Astrocyte (in vitro differentiated cells and primary cell): ENCODE results near the gene CRB2. TPM values are rescaled to one million over a fixed set of nuclear protein-coding genes. Genes with fewer than 3 reads are reported as not detected.

Source experiments
- DNase-seq: peaks from one replicate; pipeline ENCODE4 v3.0.0-alpha.2; 2010; ENCODE audit warnings: low read depth
- FAIRE-seq: peaks from 2 replicates; lab custom pipeline; 2011; peaks lifted over from hg19 to GRCh38; lab: Jason Lieb, UNC
- H2AFZ ChIP-seq: 2 replicates; pipeline ENCODE4 v1.6.0; 2012; ENCODE audit warnings: low read depth, low read length, inconsistent platforms
- H3K27ac ChIP-seq: 2 replicates; pipeline ENCODE4 v1.5.1; 2011; ENCODE audit warnings: low read depth, low read length, inconsistent platforms
- H3K27me3 ChIP-seq: 2 replicates; pipeline ENCODE4 v1.6.0; 2011; ENCODE audit warnings: low read length, inconsistent platforms; ENCODE audit not compliant: insufficient read depth
- H3K36me3 ChIP-seq: 2 replicates; pipeline ENCODE4 v1.5.1; 2011; ENCODE audit warnings: low read length, inconsistent platforms; ENCODE audit not compliant: insufficient read depth
- H3K4me1 ChIP-seq: 2 replicates; pipeline ENCODE4 v1.5.1; 2011; ENCODE audit warnings: low read length, inconsistent platforms; ENCODE audit not compliant: insufficient read depth
- H3K4me2 ChIP-seq: 2 replicates; pipeline ENCODE4 v1.6.0; 2012; ENCODE audit warnings: low read length, inconsistent platforms
- H3K4me3 ChIP-seq: 2 replicates; pipeline ENCODE4 v1.5.1; 2011; ENCODE audit warnings: low read depth, mild to moderate bottlenecking, low read length, inconsistent platforms; ENCODE audit not compliant: insufficient read depth
- H3K79me2 ChIP-seq: 2 replicates; pipeline ENCODE4 v1.6.0; 2012; ENCODE audit warnings: mild to moderate bottlenecking, low read length, inconsistent platforms; ENCODE audit not compliant: insufficient read depth
- H3K9ac ChIP-seq: 2 replicates; pipeline ENCODE4 v1.6.0; 2012; ENCODE audit warnings: mild to moderate bottlenecking, low read length, inconsistent platforms
- H3K9me3 ChIP-seq: 2 replicates; pipeline ENCODE4 v1.5.1; 2012; ENCODE audit warnings: low read depth, mild to moderate bottlenecking, low read length, inconsistent platforms; ENCODE audit not compliant: insufficient read depth
- H4K20me1 ChIP-seq: 2 replicates; pipeline ENCODE4 v1.6.0; 2012; ENCODE audit warnings: low read length, inconsistent platforms; ENCODE audit not compliant: insufficient read depth
- H3K27ac Mint-ChIP-seq: one replicate; pipeline ENCODE4 v1.8.0; 2021; ENCODE audit warnings: mild to moderate bottlenecking, mixed read lengths; ENCODE audit not compliant: unreplicated experiment
- H3K27me3 Mint-ChIP-seq: one replicate; pipeline ENCODE4 v1.8.0; 2021; ENCODE audit warnings: low read depth, mixed read lengths; ENCODE audit not compliant: unreplicated experiment
- H3K36me3 Mint-ChIP-seq: one replicate; pipeline ENCODE4 v1.8.0; 2021; ENCODE audit warnings: low read depth, mixed read lengths; ENCODE audit not compliant: unreplicated experiment
- H3K4me1 Mint-ChIP-seq: one replicate; pipeline ENCODE4 v1.8.0; 2021; ENCODE audit warnings: low read depth, mixed read lengths; ENCODE audit not compliant: unreplicated experiment
- H3K4me3 Mint-ChIP-seq: one replicate; pipeline ENCODE4 v1.8.0; 2021; ENCODE audit warnings: mild to moderate bottlenecking, moderate library complexity, mixed read lengths; ENCODE audit not compliant: unreplicated experiment
- H3K9me3 Mint-ChIP-seq: one replicate; pipeline ENCODE4 v1.8.0; 2021; ENCODE audit warnings: mild to moderate bottlenecking, mixed read lengths; ENCODE audit not compliant: unreplicated experiment
- CTCF ChIP-seq: IDR thresholded peaks from 2 replicates; pipeline ENCODE4 v1.5.1; 2011; ENCODE audit warnings: low read depth, mild to moderate bottlenecking, inconsistent platforms, low read length, moderate library complexity; ENCODE audit not compliant: insufficient read depth
- EZH2 ChIP-seq: IDR thresholded peaks from 2 replicates; pipeline ENCODE4 v1.6.1; 2012; ENCODE audit warnings: mild to moderate bottlenecking, low read length, inconsistent platforms; ENCODE audit not compliant: insufficient read depth
- total RNA-seq: library from RNA; stranded (reverse); gene quantifications from 2 replicates; pipeline ENCODE4 v1.2.1, GENCODE V29; 2021

Gene CRB2
- total RNA-seq, 1 donor from 2014 or later: 2.4 TPM

- Histone ChIP-seq H3K4me3 (no peak overlapping the region), H3K4me2 (no peak overlapping the region), H3K4me1 (no peaks in the 10 kb centered on the region), H4K20me1 (no peaks in the 10 kb centered on the region), H3K79me2 (no peaks in the 10 kb centered on the region), H3K27me3 (peaks cover 19% of the 10 kb centered on the region), H3K9ac (no peak overlapping the region), H2AFZ (no peak overlapping the region), H3K36me3 (no peaks in the 10 kb centered on the region), H3K27ac (no peak overlapping the region), H3K9me3 (no peaks in the 10 kb centered on the region)
- DNase-seq: no peak
- Mint-ChIP-seq H3K4me3 (no peak overlapping the region), H3K27ac (no peak overlapping the region), H3K9me3 (no peaks in the 10 kb centered on the region), H3K36me3 (no peaks in the 10 kb centered on the region), H3K4me1 (peaks cover 9% of the 10 kb centered on the region), H3K27me3 (peaks cover 26% of the 10 kb centered on the region)
- FAIRE-seq: peak; percentile 20
- TF ChIP-seq CTCF (no peak), EZH2 (no peak)
Observed at GRCh38 chr9:123347289-123348060, 8.5 kb upstream of the CRB2 start.

GRCh38 chr9:123348317-123348992 is 7.5 kb upstream of the CRB2 start:
- no peak overlapping the region for H3K4me2 ChIP-seq
- peaks cover 36% of the 10 kb centered on the region for H3K27me3 Mint-ChIP-seq
- H3K4me1 Mint-ChIP-seq: peaks cover 6% of the 10 kb centered on the region
- no peaks in the 10 kb centered on the region for H3K36me3 ChIP-seq
- no peaks in the 10 kb centered on the region for H3K9me3 ChIP-seq
- FAIRE-seq (no peak), DNase-seq (no peak)
- no peaks in the 10 kb centered on the region for H3K36me3 Mint-ChIP-seq
- H3K4me3 ChIP-seq: no peak overlapping the region
- TF ChIP-seq CTCF (no peak), EZH2 (no peak)
- no peaks in the 10 kb centered on the region for H3K79me2 ChIP-seq
- no peak overlapping the region for H3K9ac ChIP-seq
- H3K27ac Mint-ChIP-seq: no peak overlapping the region
- no peak overlapping the region for H3K4me3 Mint-ChIP-seq
- no peaks in the 10 kb centered on the region for H4K20me1 ChIP-seq
- H3K27me3 ChIP-seq: peaks cover 27% of the 10 kb centered on the region
- no peak overlapping the region for H3K27ac ChIP-seq
- H3K4me1 ChIP-seq: no peaks in the 10 kb centered on the region
- no peaks in the 10 kb centered on the region for H3K9me3 Mint-ChIP-seq
- no peak overlapping the region for H2AFZ ChIP-seq
